Endothelial cell of umbilical vein (primary cell): Measurements from ENCODE around the gene SMAD3.

Experiments
- EZH2 ChIP-seq: IDR thresholded peaks from 2 replicates; pipeline ENCODE4 v1.6.1; 2012; ENCODE audit warnings: borderline replicate concordance, low read depth, mild to moderate bottlenecking, moderate library complexity, low read length, inconsistent platforms; ENCODE audit not compliant: severe bottlenecking
- JUN ChIP-seq: IDR thresholded peaks from 2 replicates; pipeline ENCODE4 v1.6.1; 2011; ENCODE audit warnings: borderline replicate concordance, low read depth; ENCODE audit not compliant: insufficient read length, insufficient read depth
- MYC ChIP-seq: IDR thresholded peaks from one replicate; pipeline ENCODE4 v1.6.1; 2011; ENCODE audit warnings: mild to moderate bottlenecking, low read depth, low read length
- POLR2A ChIP-seq: IDR thresholded peaks from 2 replicates; pipeline ENCODE4 v1.6.1; 2012; ENCODE audit warnings: low read depth, mild to moderate bottlenecking, control low read depth, low read length
- POLR2AphosphoS5 ChIP-seq: IDR thresholded peaks from 2 replicates; pipeline ENCODE4 v1.6.1; 2012; ENCODE audit warnings: low read depth, mild to moderate bottlenecking, control low read depth, low read length, moderate library complexity; ENCODE audit not compliant: insufficient read depth
- TF ChIP-seq, protein P1 (sequence below), 2 donors: IDR thresholded peaks; 1 replicate in 1 of 2; 2 replicates in 1 of 2; pipeline ENCODE4 v1.5.1; 2011; ENCODE audit warnings: low read length in 2 of 2, mild to moderate bottlenecking in 2 of 2, moderate library complexity in 2 of 2, control low read depth in 1 of 2, inconsistent platforms in 1 of 2, low read depth in 1 of 2; ENCODE audit not compliant: insufficient read depth in 1 of 2; ENCODE audit errors: extremely low read depth in 1 of 2

- TF ChIP-seq EZH2 (no peak), JUN (no peak), MYC (no peak), POLR2AphosphoS5 (no peak), POLR2A (no peak)
- TF ChIP-seq, protein P1, sequence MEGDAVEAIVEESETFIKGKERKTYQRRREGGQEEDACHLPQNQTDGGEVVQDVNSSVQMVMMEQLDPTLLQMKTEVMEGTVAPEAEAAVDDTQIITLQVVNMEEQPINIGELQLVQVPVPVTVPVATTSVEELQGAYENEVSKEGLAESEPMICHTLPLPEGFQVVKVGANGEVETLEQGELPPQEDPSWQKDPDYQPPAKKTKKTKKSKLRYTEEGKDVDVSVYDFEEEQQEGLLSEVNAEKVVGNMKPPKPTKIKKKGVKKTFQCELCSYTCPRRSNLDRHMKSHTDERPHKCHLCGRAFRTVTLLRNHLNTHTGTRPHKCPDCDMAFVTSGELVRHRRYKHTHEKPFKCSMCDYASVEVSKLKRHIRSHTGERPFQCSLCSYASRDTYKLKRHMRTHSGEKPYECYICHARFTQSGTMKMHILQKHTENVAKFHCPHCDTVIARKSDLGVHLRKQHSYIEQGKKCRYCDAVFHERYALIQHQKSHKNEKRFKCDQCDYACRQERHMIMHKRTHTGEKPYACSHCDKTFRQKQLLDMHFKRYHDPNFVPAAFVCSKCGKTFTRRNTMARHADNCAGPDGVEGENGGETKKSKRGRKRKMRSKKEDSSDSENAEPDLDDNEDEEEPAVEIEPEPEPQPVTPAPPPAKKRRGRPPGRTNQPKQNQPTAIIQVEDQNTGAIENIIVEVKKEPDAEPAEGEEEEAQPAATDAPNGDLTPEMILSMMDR (IDR thresholded peaks at IDR 0.05; ENCODE audit: extremely low read depth in 1 of 2, insufficient read depth in 1 of 2, low read depth in 1 of 2, low read length in 2 of 2), result no peak
Measured at GRCh38 chr15:67190326-67190725, 124.9 kb downstream of the SMAD3 start.
